Body of pancreas (tissue), 4 donors: Measurements from ENCODE around the gene PNPLA7.
A peak's percentile ranks its signal among the peaks of the same experiment; 100 is the strongest.

Experiments
- POLR2A ChIP-seq, 3 donors: fragments of 450-650 bp; IDR thresholded peaks; one replicate each; pipeline ENCODE4 v1.6.1; 2016; ENCODE audit warnings: antibody characterized with exemption in 3 of 3, mild to moderate bottlenecking in 2 of 3
- TF ChIP-seq, protein P1 (sequence below), 7 experiments: fragments of 450-650 bp in 4 of 7; fragments of 200-600 bp in 3 of 7; sonication (generic) in 3 of 7; IDR thresholded peaks; one replicate each; pipeline ENCODE4 v1.5.1; 2016 to 2019; ENCODE audit warnings: antibody characterized with exemption in 7 of 7

DNA sequence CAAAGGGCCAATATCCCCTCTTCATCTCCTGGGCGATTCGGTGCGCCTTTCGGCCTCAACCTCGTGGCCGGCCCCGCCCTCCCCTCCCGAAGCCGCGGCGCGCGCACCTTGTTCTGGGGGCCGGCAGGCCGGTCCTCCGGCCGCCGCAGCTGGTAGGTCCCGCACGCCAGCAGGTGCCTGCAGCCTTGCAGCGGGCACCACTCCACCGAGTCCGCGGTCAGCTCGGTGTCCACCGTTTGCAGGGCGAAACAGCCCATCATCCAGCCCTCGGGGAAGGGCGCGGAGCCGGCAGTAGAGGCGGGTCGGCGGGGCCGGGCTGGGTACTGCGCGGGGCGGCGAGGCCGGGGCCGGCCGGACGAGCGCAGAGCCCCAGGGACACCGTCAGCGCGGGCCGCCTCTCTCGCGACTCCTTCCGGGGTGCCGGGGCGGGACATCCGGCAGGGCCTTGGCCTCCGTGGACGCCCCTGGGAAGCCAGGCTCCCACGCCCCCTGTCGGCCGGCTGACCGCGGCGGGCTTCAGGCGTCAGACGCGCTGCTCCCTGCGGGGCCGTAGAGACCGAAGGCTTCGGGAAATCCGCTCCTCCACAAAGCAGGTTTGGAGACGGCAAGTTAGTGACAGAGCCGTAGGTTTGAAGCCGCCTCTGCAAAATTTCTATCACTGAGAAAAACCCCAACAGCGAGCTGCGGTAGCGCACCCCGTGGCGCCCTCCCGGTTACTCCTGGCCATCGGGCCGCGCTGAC lies 28.5 kb upstream of the PNPLA7 start, which contains the start of gene DPH7:
- TF ChIP-seq, protein P1, sequence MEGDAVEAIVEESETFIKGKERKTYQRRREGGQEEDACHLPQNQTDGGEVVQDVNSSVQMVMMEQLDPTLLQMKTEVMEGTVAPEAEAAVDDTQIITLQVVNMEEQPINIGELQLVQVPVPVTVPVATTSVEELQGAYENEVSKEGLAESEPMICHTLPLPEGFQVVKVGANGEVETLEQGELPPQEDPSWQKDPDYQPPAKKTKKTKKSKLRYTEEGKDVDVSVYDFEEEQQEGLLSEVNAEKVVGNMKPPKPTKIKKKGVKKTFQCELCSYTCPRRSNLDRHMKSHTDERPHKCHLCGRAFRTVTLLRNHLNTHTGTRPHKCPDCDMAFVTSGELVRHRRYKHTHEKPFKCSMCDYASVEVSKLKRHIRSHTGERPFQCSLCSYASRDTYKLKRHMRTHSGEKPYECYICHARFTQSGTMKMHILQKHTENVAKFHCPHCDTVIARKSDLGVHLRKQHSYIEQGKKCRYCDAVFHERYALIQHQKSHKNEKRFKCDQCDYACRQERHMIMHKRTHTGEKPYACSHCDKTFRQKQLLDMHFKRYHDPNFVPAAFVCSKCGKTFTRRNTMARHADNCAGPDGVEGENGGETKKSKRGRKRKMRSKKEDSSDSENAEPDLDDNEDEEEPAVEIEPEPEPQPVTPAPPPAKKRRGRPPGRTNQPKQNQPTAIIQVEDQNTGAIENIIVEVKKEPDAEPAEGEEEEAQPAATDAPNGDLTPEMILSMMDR (IDR thresholded peaks at IDR 0.05), result peak; percentile 88 to 98 (median 94)
- TF ChIP-seq POLR2A (IDR thresholded peaks at IDR 0.05), result peak; percentile 74 to 81 (median 77)
